ENCODE results near the gene PHACTR4.

PHACTR4 gene

DNA sequence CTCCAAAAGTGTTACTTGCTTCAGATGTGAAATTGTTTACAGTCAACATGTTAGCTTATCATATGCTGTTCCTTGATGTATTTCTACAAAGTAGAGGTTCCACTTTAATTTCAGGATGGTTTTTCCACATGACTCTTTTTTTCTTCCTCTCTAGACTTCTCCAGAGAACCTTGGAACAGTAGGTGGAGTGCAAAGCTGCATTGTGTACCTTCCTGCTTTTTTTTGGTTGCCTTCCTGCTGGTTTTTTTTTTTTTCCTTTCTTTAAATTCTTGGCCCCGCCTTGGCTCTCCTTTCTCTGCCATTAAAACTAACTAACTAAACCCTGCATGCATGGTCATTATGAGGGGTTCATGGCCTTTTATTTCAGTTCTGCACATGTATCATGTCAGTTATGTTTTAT lies 88.1 kb downstream of the PHACTR4 start:
- no peaks in the 10 kb centered on the region for H3K27me3 ChIP-seq (ENCODE audit: insufficient read depth, poor library complexity, severe bottlenecking)
- H3K4me3 ChIP-seq (replicated peaks; ENCODE audit: insufficient read depth, low read length), result no peak overlapping the region
- H3K27ac ChIP-seq (replicated peaks), result no peak overlapping the region
- TF ChIP-seq, protein P1, sequence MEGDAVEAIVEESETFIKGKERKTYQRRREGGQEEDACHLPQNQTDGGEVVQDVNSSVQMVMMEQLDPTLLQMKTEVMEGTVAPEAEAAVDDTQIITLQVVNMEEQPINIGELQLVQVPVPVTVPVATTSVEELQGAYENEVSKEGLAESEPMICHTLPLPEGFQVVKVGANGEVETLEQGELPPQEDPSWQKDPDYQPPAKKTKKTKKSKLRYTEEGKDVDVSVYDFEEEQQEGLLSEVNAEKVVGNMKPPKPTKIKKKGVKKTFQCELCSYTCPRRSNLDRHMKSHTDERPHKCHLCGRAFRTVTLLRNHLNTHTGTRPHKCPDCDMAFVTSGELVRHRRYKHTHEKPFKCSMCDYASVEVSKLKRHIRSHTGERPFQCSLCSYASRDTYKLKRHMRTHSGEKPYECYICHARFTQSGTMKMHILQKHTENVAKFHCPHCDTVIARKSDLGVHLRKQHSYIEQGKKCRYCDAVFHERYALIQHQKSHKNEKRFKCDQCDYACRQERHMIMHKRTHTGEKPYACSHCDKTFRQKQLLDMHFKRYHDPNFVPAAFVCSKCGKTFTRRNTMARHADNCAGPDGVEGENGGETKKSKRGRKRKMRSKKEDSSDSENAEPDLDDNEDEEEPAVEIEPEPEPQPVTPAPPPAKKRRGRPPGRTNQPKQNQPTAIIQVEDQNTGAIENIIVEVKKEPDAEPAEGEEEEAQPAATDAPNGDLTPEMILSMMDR (IDR thresholded peaks at IDR 0.05; ENCODE audit: insufficient read depth, low read length), result no peak
- TF ChIP-seq GABPA (IDR thresholded peaks at IDR 0.05; ENCODE audit: low read depth) (no peak), POLR2AphosphoS5 (IDR thresholded peaks at IDR 0.05; ENCODE audit: low read depth) (no peak), SPI1 (IDR thresholded peaks at IDR 0.05; ENCODE audit: borderline replicate concordance, low read depth) (no peak)
- TF ChIP-seq, protein P2, sequence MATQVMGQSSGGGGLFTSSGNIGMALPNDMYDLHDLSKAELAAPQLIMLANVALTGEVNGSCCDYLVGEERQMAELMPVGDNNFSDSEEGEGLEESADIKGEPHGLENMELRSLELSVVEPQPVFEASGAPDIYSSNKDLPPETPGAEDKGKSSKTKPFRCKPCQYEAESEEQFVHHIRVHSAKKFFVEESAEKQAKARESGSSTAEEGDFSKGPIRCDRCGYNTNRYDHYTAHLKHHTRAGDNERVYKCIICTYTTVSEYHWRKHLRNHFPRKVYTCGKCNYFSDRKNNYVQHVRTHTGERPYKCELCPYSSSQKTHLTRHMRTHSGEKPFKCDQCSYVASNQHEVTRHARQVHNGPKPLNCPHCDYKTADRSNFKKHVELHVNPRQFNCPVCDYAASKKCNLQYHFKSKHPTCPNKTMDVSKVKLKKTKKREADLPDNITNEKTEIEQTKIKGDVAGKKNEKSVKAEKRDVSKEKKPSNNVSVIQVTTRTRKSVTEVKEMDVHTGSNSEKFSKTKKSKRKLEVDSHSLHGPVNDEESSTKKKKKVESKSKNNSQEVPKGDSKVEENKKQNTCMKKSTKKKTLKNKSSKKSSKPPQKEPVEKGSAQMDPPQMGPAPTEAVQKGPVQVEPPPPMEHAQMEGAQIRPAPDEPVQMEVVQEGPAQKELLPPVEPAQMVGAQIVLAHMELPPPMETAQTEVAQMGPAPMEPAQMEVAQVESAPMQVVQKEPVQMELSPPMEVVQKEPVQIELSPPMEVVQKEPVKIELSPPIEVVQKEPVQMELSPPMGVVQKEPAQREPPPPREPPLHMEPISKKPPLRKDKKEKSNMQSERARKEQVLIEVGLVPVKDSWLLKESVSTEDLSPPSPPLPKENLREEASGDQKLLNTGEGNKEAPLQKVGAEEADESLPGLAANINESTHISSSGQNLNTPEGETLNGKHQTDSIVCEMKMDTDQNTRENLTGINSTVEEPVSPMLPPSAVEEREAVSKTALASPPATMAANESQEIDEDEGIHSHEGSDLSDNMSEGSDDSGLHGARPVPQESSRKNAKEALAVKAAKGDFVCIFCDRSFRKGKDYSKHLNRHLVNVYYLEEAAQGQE (IDR thresholded peaks at IDR 0.05; ENCODE audit: insufficient replicate concordance, low read depth), result no peak
- DNase-seq (ENCODE audit: low read depth in 1 of 2, low spot score in 1 of 2), result no peak

- H3K27me3 ChIP-seq (ENCODE audit: insufficient read depth, poor library complexity, severe bottlenecking), result no peaks in the 10 kb centered on the region
- no peak for TF ChIP-seq SPI1 (IDR thresholded peaks at IDR 0.05; ENCODE audit: borderline replicate concordance, low read depth)
- no peak for TF ChIP-seq GABPA (IDR thresholded peaks at IDR 0.05; ENCODE audit: low read depth)
- TF ChIP-seq POLR2AphosphoS5 (IDR thresholded peaks at IDR 0.05; ENCODE audit: low read depth), result no peak
- TF ChIP-seq, protein P2 (IDR thresholded peaks at IDR 0.05; ENCODE audit: insufficient replicate concordance, low read depth), result no peak
- TF ChIP-seq, protein P1 (IDR thresholded peaks at IDR 0.05; ENCODE audit: insufficient read depth, low read length), result no peak
- no peak overlapping the region for H3K4me3 ChIP-seq (replicated peaks; ENCODE audit: insufficient read depth, low read length)
- DNase-seq (ENCODE audit: low read depth in 1 of 2, low spot score in 1 of 2), result no peak
- H3K27ac ChIP-seq (replicated peaks), result no peak overlapping the region
These were observed 89.0 kb downstream of the PHACTR4 start for GRCh38 chr1:28458237-28459228.

DNA sequence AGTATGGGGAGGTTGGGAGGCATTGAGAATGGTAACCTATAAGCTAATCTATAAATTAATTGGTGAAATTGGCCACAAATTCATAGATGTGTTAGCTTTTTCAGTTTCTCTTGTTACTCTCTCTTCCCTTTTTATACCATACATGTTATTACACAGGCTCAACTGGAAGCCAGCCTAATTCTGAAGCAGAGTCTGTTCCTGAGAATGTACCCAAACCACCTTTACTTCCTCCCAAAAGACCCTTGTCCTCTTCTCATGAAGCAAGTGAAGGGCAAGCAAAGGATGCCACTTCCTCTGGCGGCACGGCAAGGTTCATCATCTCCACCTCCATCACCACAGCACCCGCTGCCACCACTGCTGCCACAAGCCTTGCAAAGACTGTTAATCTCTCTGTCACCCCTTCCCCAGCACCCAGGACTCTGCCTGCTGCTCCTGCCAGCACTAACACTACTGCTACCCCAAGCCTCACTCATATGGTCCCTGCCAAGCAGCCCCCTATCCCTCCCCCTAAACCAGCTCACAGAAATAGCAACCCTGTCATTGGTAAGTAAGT lies 96.8 kb downstream of the PHACTR4 start:
- TF ChIP-seq, protein P1 (IDR thresholded peaks at IDR 0.05; ENCODE audit: insufficient read depth, low read length), result no peak
- TF ChIP-seq, protein P2 (IDR thresholded peaks at IDR 0.05; ENCODE audit: insufficient replicate concordance, low read depth), result no peak
- TF ChIP-seq SPI1 (IDR thresholded peaks at IDR 0.05; ENCODE audit: borderline replicate concordance, low read depth) (no peak), GABPA (IDR thresholded peaks at IDR 0.05; ENCODE audit: low read depth) (no peak), POLR2AphosphoS5 (IDR thresholded peaks at IDR 0.05; ENCODE audit: low read depth) (no peak)
- H3K27me3 ChIP-seq (ENCODE audit: insufficient read depth, poor library complexity, severe bottlenecking), result no peaks in the 10 kb centered on the region
- H3K4me3 ChIP-seq (replicated peaks; ENCODE audit: insufficient read depth, low read length), result no peak overlapping the region
- H3K27ac ChIP-seq (replicated peaks), result no peak overlapping the region
- DNase-seq (ENCODE audit: low read depth in 1 of 2, low spot score in 1 of 2), result no peak

All from HL-60 (cell line).